DMS79 treated with DMSO at 0.1 percent for 48 hours (cell line): ENCODE data around the gene IQCF6.
A peak's percentile ranks its signal among the peaks of the same experiment; 100 is the strongest.
"Not testable (repeated sequence)": the region's sequence is repeated elsewhere in the genome, so short reads cannot be mapped to it uniquely, and the experiment has no call there.

ENCODE experiments used
- DNase-seq: peaks from one replicate; lab custom pipeline; 2025; lab: John Stamatoyannopoulos, UW

The IQCF6 gene

GRCh38 chr3:51779137-51779536, at the start of gene IQCF6:
TSS of gene IQCF6 (minus strand) at chr3:51779237. CDS start at chr3:51779224, 13 bp downstream.
- no peak for DNase-seq

- DNase-seq: no peak
Measured at GRCh38 chr3:51828297-51828696, 49.3 kb upstream of the IQCF6 start.

- DNase-seq: no peak
Measured at GRCh38 chr3:51819709-51820406, 40.8 kb upstream of the IQCF6 start.

- no peak for DNase-seq
Measured at GRCh38 chr3:51819151-51819550, 40.1 kb upstream of the IQCF6 start.

GRCh38 chr3:51817375-51817774, 38.3 kb upstream of the IQCF6 start:
- no peak for DNase-seq

- no peak for DNase-seq
Measured at GRCh38 chr3:51816723-51817122, 37.7 kb upstream of the IQCF6 start.

- no peak for DNase-seq
Measured at GRCh38 chr3:51815614-51816013, 36.6 kb upstream of the IQCF6 start.

- DNase-seq: no peak
Measured at GRCh38 chr3:51814034-51814433, 35.0 kb upstream of the IQCF6 start.

- no peak for DNase-seq
Measured at GRCh38 chr3:51813539-51813938, 34.5 kb upstream of the IQCF6 start.

GRCh38 chr3:51808934-51809333, 29.9 kb upstream of the IQCF6 start:
- DNase-seq: no peak

GRCh38 chr3:51802106-51802703, 23.2 kb upstream of the IQCF6 start:
- DNase-seq: no peak

- DNase-seq: no peak
Measured at GRCh38 chr3:51800750-51801125, 21.7 kb upstream of the IQCF6 start.

- peak; percentile 16 for DNase-seq
Measured at GRCh38 chr3:51799879-51800749, 21.1 kb upstream of the IQCF6 start.

- DNase-seq: no peak
Measured at GRCh38 chr3:51798411-51798963, 19.4 kb upstream of the IQCF6 start.

GRCh38 chr3:51796854-51797253, 17.8 kb upstream of the IQCF6 start:
- DNase-seq: no peak

- no peak for DNase-seq
Measured at GRCh38 chr3:51794206-51794605, 15.2 kb upstream of the IQCF6 start.

- DNase-seq: no peak
Measured at GRCh38 chr3:51792206-51792605, 13.2 kb upstream of the IQCF6 start.

- DNase-seq: no peak
Measured at GRCh38 chr3:51789437-51789836, 10.4 kb upstream of the IQCF6 start.

GRCh38 chr3:51787576-51787975, 8.5 kb upstream of the IQCF6 start:
- not testable (repeated sequence) for DNase-seq

- no peak for DNase-seq
Measured at GRCh38 chr3:51786267-51786666, 7.2 kb upstream of the IQCF6 start.

GRCh38 chr3:51778554-51778953, 483 bp downstream of the IQCF6 start:
- no peak for DNase-seq

- DNase-seq: peak; percentile 3
Measured at GRCh38 chr3:51777985-51778384, 1.1 kb downstream of the IQCF6 start.
